HCT116 (cell line): ENCODE measurements around the gene PLCB1. TPM values are rescaled to one million over a fixed set of nuclear protein-coding genes. Genes with fewer than 3 reads are reported as not detected.

Experiments used
- ATAC-seq: fragments of 200-7000 bp; cut with Tn5 transposase; 2 replicates; pipeline ENCODE4 v1.9.1; 2020; ENCODE audit warnings: mild to moderate bottlenecking, moderate library complexity
- BruUV-seq: library from RNA; stranded (reverse); fragments of 400-500 nt; replicated peaks from 2 replicates; lab custom pipeline; 2021; lab: Mats Ljungman, UMichigan
- CTCF ChIA-PET: fragments of 300-600 bp; sonication (Branson Sonifier 250); formaldehyde crosslinking; loops from one replicate; lab custom pipeline; 2021; ENCODE audit warnings: antibody characterized with exemption; lab: Charles Lee
- POLR2A ChIA-PET: fragments of 300-600, 350-600 bp; sonication (Branson Sonifier 250); formaldehyde crosslinking; loops from one replicate; lab custom pipeline; 2021; ENCODE audit warnings: antibody characterized with exemption; lab: Charles Lee
- RAD21 ChIA-PET, 2 experiments: fragments of 300-600 bp; sonication (Branson Sonifier 250); formaldehyde crosslinking; loops; one replicate each; lab custom pipeline; 2023; ENCODE audit warnings: low total read pairs in 2 of 2; ENCODE audit not compliant: uncharacterized antibody in 2 of 2, unreplicated experiment in 2 of 2, low non-redundant PET in 1 of 2; lab: Charles Lee
- DNase-seq: peaks from one replicate; pipeline ENCODE4 v3.0.0-alpha.2; 2010; ENCODE audit warnings: low read depth, low spot score
- H2AFZ ChIP-seq: fragments of 200-600 bp; shearing (Covaris generic), sonication (generic); 2 replicates; pipeline ENCODE4 v1.6.1; 2017; ENCODE audit warnings: low read depth, mixed run types, mixed read lengths, antibody characterized with exemption, low read length; ENCODE audit not compliant: poor library complexity, severe bottlenecking
- H3K27ac ChIP-seq: 2 replicates; pipeline ENCODE4 v1.5.1; 2012; ENCODE audit warnings: low read depth, low read length
- H3K27me3 ChIP-seq: fragments of 200-600 bp; sonication (generic); 2 replicates; pipeline ENCODE4 v1.6.1; 2016; ENCODE audit warnings: mixed run types, low read length, mixed read lengths; ENCODE audit not compliant: insufficient read depth
- H3K36me3 ChIP-seq, 2 experiments: fragments of 200-500 bp in 1 of 2; fragments of 200-600 bp in 1 of 2; sonication (Bioruptor generic) in 1 of 2; sonication (generic) in 1 of 2; 2 replicates each; pipeline versions ENCODE4 v1.5.1 to v1.6.1; 2014 to 2016; ENCODE audit warnings: low read length in 2 of 2, inconsistent platforms in 1 of 2, mixed read lengths in 1 of 2, mixed run types in 1 of 2; ENCODE audit not compliant: insufficient read depth in 2 of 2, control insufficient read depth in 1 of 2
- H3K4me1 ChIP-seq, 2 experiments: fragments of 200-600 bp in 1 of 2; sonication (generic) in 1 of 2; 2 replicates each; pipeline versions ENCODE4 v1.5.1 to v1.6.1; 2012 to 2017; ENCODE audit warnings: low read length in 2 of 2, inconsistent platforms in 1 of 2, mild to moderate bottlenecking in 1 of 2, mixed read lengths in 1 of 2, mixed run types in 1 of 2, moderate library complexity in 1 of 2; ENCODE audit not compliant: insufficient read depth in 2 of 2, control insufficient read depth in 1 of 2
- H3K4me2 ChIP-seq: fragments of 200-600 bp; sonication (generic); 2 replicates; pipeline ENCODE4 v1.6.1; 2017; ENCODE audit warnings: mixed run types, low read length, mixed read lengths
- H3K4me3 ChIP-seq, 2 experiments: fragments of 200-600 bp in 1 of 2; sonication (generic) in 1 of 2; replicated peaks in 1 of 2; 2 replicates each; pipeline ENCODE4 v1.5.1; 2011 to 2016; ENCODE audit warnings: low read length in 2 of 2, control low read depth in 1 of 2, low read depth in 1 of 2, mild to moderate bottlenecking in 1 of 2, mixed read lengths in 1 of 2, mixed run types in 1 of 2
- H3K79me2 ChIP-seq: fragments of 200-600 bp; sonication (generic); 2 replicates; pipeline ENCODE4 v1.6.1; 2017; ENCODE audit warnings: mild to moderate bottlenecking, mixed run types, low read length, moderate library complexity, mixed read lengths; ENCODE audit not compliant: insufficient read depth
- H3K9ac ChIP-seq: fragments of 200-600 bp; sonication (generic); 2 replicates; pipeline ENCODE4 v1.6.1; 2016; ENCODE audit warnings: low read length, mixed read lengths
- H3K9me2 ChIP-seq: fragments of 200-600 bp; sonication (generic), shearing (Covaris generic); 2 replicates; pipeline ENCODE4 v1.6.1; 2017; ENCODE audit warnings: mixed run types, mild to moderate bottlenecking, moderate library complexity; ENCODE audit not compliant: insufficient read depth
- H3K9me3 ChIP-seq, 2 experiments: fragments of 200-500 bp in 1 of 2; fragments of 200-600 bp in 1 of 2; sonication (Bioruptor generic) in 1 of 2; sonication (generic) in 1 of 2; 2 replicates each; pipeline ENCODE4 v1.6.1; 2014 to 2017; ENCODE audit warnings: low read length in 2 of 2, mixed read lengths in 2 of 2, inconsistent platforms in 1 of 2, low read depth in 1 of 2, mild to moderate bottlenecking in 1 of 2, mixed run types in 1 of 2, moderate library complexity in 1 of 2; ENCODE audit not compliant: control insufficient read depth in 1 of 2, insufficient read depth in 1 of 2
- H4K20me1 ChIP-seq: fragments of 200-600 bp; sonication (generic), shearing (Covaris generic); 2 replicates; pipeline ENCODE4 v1.6.1; 2017; ENCODE audit warnings: mixed run types, mild to moderate bottlenecking, moderate library complexity; ENCODE audit not compliant: insufficient read depth
- ATF3 ChIP-seq: IDR thresholded peaks from 2 replicates; pipeline ENCODE4 v1.6.1; 2012
- CEBPB ChIP-seq: IDR thresholded peaks from 2 replicates; pipeline ENCODE4 v1.6.1; 2012; ENCODE audit warnings: low read depth
- CTCF ChIP-seq, 3 experiments: fragments of 200-600 bp in 1 of 3; sonication (generic) in 1 of 3; IDR thresholded peaks in 2 of 3; conservative IDR thresholded peaks in 1 of 3; 2 replicates each; pipeline ENCODE4 v1.5.1; 2012 to 2017; ENCODE audit warnings: low read depth in 2 of 3, low read length in 2 of 3, antibody characterized with exemption in 1 of 3, borderline replicate concordance in 1 of 3, control low read depth in 1 of 3, mild to moderate bottlenecking in 1 of 3, mixed read lengths in 1 of 3, mixed run types in 1 of 3, moderate library complexity in 1 of 3; ENCODE audit not compliant: insufficient read depth in 1 of 3
- ELF1 ChIP-seq: IDR thresholded peaks from 2 replicates; pipeline ENCODE4 v1.6.1; 2012; ENCODE audit warnings: low read depth, borderline replicate concordance
- EZH2 ChIP-seq: fragments of 200-600 bp; sonication (generic); IDR thresholded peaks from 2 replicates; pipeline ENCODE4 v1.6.1; 2017; ENCODE audit warnings: antibody characterized with exemption, mixed run types
- EZH2phosphoT487 ChIP-seq: fragments of 200-600 bp; IDR thresholded peaks from 2 replicates; pipeline ENCODE4 v1.6.1; 2018; ENCODE audit warnings: antibody characterized with exemption, borderline replicate concordance
- FOSL1 ChIP-seq: IDR thresholded peaks from 2 replicates; pipeline ENCODE4 v1.6.1; 2012; ENCODE audit warnings: low read depth
- JUND ChIP-seq: IDR thresholded peaks from 2 replicates; pipeline ENCODE4 v1.6.1; 2012
- MAX ChIP-seq: IDR thresholded peaks from 2 replicates; pipeline ENCODE4 v1.6.1; 2012
- POLR2AphosphoS5 ChIP-seq: IDR thresholded peaks from 2 replicates; pipeline ENCODE4 v1.6.1; 2011; ENCODE audit warnings: mild to moderate bottlenecking, low read depth, low read length, moderate library complexity
- REST ChIP-seq: IDR thresholded peaks from 2 replicates; pipeline ENCODE4 v1.6.1; 2012; ENCODE audit warnings: low read depth
- SIN3A ChIP-seq: IDR thresholded peaks from 2 replicates; pipeline ENCODE4 v1.6.1; 2012; ENCODE audit warnings: low read depth
- SRF ChIP-seq: IDR thresholded peaks from 2 replicates; pipeline ENCODE4 v1.6.1; 2012; ENCODE audit warnings: low read depth
- TCF7L2 ChIP-seq: IDR thresholded peaks from 2 replicates; pipeline ENCODE4 v1.7.0; 2011; ENCODE audit warnings: borderline replicate concordance, inconsistent platforms; ENCODE audit not compliant: insufficient read depth, insufficient read length; ENCODE audit errors: extremely low read depth
- YY1 ChIP-seq: IDR thresholded peaks from 2 replicates; pipeline ENCODE4 v1.6.1; 2011; ENCODE audit warnings: low read length, low read depth, moderate library complexity, mild to moderate bottlenecking; ENCODE audit not compliant: insufficient replicate concordance; ENCODE audit errors: extremely low read depth
- ZBTB33 ChIP-seq: IDR thresholded peaks from 2 replicates; pipeline ENCODE4 v1.6.1; 2011; ENCODE audit warnings: mild to moderate bottlenecking, low read length, moderate library complexity; ENCODE audit not compliant: insufficient replicate concordance; ENCODE audit errors: extremely low read depth
- ZFX ChIP-seq: fragments of 450-650 bp; IDR thresholded peaks from 2 replicates; pipeline ENCODE4 v1.6.1; 2017
- ZNF274 ChIP-seq: fragments of 200-500 bp; sonication (Bioruptor generic); IDR thresholded peaks from 2 replicates; pipeline ENCODE4 v1.6.1; 2014; ENCODE audit warnings: mild to moderate bottlenecking, low read depth, low read length, inconsistent platforms
- intact Hi-C: fragments of 100-400 bp; cut with micrococcal nuclease; formaldehyde crosslinking; loops from 2 replicates; pipeline ENCODE4 v1.10.0; 2022
- total RNA-seq: library from RNA; stranded (reverse); gene quantifications from one replicate; pipeline ENCODE4 v1.2.1, GENCODE V29; 2021; ENCODE audit not compliant: unreplicated experiment

The PLCB1 gene
- total RNA-seq, 1 experiment from 2014 or later: 15.8 TPM

GRCh38 chr20:8130840-8131526, 1.1 kb upstream of the PLCB1 start:
- DNase-seq: no peak
- H3K27ac ChIP-seq: no peak overlapping the region
- H3K79me2 ChIP-seq: no peaks in the 10 kb centered on the region
- H3K9ac ChIP-seq: no peak overlapping the region
- BruUV-seq: no TSS peak
- no peaks in the 10 kb centered on the region for H4K20me1 ChIP-seq
- no peaks in the 10 kb centered on the region for H3K36me3 ChIP-seq
- no peaks in the 10 kb centered on the region for H3K9me2 ChIP-seq
- peak overlapping the region; percentile 81 for H3K4me2 ChIP-seq
- intact Hi-C loops: loop anchor here (2.0 to 10.0 kb wide), 3 partner anchors 174 to 404 kb away; no protein-coding TSS in a partner anchor
- ChIA-PET RAD21 (no interaction called here), CTCF (interaction anchor here (1.0 kb wide), 3 partner anchors 10 to 591 kb away, joined by 4 to 14 read pairs (median 5); no protein-coding TSS in a partner anchor), POLR2A (no interaction called here)
- TF ChIP-seq ELF1 (no peak), ZFX (no peak), TCF7L2 (no peak), POLR2AphosphoS5 (no peak), EZH2phosphoT487 (no peak), REST (no peak), SIN3A (no peak), YY1 (no peak), SRF (no peak), ZBTB33 (no peak), ATF3 (no peak), JUND (no peak), ZNF274 (no peak), CEBPB (no peak), CTCF (IDR thresholded peaks at IDR 0.05 in 2 of 3, conservative IDR thresholded peaks at IDR 0.05 in 1 of 3; ENCODE audit: borderline replicate concordance in 1 of 3, insufficient read depth in 1 of 3, low read depth in 2 of 3, low read length in 2 of 3) (no peak), EZH2 (no peak), FOSL1 (no peak), MAX (no peak)
- peak overlapping the region in 1 of 2 experiments; percentile 53; a peak in 1 of 4 replicates for H3K4me3 ChIP-seq
- no peaks in the 10 kb centered on the region for H3K9me3 ChIP-seq
- H3K4me1 ChIP-seq: peaks cover 0 to 5% of the 10 kb centered on the region in 2 experiments; a peak in 2 of 4 replicates
- ATAC-seq: no peak
- H2AFZ ChIP-seq: no peak overlapping the region
- no peaks in the 10 kb centered on the region for H3K27me3 ChIP-seq
